GM12875 (cell line): ENCODE results near the gene LSM14A.

Experiments
- H3K4me3 ChIP-seq: one replicate; pipeline ENCODE4 v1.5.1; 2011; ENCODE audit warnings: low read depth, low read length, control low read depth
- TF ChIP-seq, protein P1 (sequence below): IDR thresholded peaks from 2 replicates; pipeline ENCODE4 v1.5.1; 2011; ENCODE audit warnings: low read depth, mild to moderate bottlenecking, control low read depth, inconsistent platforms, low read length, moderate library complexity, borderline replicate concordance; ENCODE audit not compliant: insufficient read depth

The LSM14A gene

DNA sequence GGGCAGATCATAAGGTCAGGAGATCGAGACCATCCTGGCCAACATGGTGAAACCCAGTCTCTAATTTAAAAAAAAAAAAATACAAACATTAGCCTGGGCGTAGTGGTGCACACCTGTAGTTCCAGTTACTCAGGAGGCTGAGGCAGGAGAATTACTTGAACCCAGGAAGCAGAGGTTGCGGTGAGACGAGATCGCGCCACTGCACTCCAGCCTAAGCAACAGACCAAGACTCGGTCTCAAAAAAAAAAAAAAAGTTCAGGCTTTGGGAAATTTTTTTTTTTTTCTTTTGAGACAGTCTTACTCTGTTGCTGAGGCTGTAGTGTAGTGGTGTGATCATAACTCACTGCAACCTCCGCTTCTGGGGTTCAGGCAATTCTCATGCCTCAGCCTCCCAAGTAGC lies 14.7 kb downstream of the LSM14A start:
- no peak overlapping the region for H3K4me3 ChIP-seq
- TF ChIP-seq, protein P1, sequence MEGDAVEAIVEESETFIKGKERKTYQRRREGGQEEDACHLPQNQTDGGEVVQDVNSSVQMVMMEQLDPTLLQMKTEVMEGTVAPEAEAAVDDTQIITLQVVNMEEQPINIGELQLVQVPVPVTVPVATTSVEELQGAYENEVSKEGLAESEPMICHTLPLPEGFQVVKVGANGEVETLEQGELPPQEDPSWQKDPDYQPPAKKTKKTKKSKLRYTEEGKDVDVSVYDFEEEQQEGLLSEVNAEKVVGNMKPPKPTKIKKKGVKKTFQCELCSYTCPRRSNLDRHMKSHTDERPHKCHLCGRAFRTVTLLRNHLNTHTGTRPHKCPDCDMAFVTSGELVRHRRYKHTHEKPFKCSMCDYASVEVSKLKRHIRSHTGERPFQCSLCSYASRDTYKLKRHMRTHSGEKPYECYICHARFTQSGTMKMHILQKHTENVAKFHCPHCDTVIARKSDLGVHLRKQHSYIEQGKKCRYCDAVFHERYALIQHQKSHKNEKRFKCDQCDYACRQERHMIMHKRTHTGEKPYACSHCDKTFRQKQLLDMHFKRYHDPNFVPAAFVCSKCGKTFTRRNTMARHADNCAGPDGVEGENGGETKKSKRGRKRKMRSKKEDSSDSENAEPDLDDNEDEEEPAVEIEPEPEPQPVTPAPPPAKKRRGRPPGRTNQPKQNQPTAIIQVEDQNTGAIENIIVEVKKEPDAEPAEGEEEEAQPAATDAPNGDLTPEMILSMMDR = no peak

DNA sequence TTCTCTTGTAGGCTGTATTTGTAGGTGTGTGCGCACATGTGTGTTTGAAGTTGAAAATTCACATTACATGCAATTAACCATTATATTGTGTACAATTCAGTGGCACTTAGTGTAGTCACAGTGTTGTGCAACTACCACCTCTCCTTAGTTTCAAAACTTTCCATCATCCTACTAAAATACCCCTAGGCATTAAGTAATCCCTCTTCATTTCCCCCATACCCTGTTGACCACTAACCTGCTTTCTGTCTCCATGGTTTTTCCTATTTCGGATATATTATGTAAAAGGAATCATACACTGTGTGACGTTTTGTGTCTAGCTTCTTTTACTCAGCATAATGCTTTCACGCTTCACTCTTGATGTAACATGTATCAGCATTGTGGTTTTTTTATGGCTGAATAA lies 16.1 kb downstream of the LSM14A start:
- TF ChIP-seq, protein P1 = no peak
- H3K4me3 ChIP-seq = no peak overlapping the region

DNA sequence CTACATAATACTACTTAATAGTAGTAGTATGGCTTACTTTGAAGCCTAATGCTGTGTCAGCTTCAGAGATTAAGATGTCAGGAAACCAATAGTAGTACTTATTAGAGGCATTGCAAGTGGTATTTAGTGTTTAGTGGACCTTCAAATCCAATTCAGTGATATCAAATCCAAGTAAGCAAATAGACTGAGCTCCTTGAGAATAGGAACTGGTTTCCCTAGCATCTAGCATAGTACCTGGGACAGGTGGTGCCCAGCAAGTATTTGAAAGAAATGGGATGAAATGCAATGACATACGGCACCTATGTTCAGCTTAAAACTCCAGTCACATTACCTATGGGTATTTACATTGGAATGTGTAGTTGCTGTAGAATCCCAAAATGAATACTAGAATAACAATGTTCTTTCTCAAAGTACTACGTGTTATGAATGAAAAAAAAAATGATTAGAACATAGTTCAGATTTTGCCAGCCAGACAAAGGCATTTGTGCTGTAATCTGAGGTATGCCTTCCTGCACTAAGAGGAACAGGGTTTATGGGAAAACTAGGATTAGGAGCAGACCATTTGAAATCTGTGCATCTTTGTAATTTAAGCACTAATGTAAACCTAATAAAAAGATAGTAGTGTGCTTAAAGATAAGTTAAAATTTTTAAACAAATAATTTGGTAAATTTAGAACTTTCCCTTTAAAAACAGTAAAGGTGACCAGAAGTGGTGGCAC lies 17.1 kb downstream of the LSM14A start:
- TF ChIP-seq, protein P1 = no peak
- no peak overlapping the region for H3K4me3 ChIP-seq

DNA sequence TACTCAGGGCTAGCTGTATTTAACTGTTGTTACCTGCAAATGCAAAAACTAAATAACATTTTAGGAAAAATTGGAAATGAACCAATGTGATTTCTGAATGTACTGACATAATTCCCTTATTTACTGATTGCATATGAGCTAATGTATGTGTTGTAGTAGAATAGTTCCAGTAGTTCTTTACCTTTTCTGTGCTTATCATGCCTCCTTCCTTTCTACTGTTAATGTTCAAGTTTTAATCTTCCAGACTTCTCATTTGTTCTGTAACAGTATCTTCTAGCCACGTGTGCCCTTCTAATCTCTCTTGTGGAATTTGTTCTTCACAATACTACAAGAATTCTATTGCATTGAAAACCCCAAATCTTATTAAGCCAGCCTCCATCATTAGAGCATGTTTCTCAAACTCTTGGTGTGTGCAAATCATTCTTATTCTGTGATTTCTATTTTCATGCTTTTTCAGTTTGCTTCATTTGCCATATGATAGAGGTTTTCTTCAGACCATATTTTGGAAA lies 17.7 kb downstream of the LSM14A start:
- TF ChIP-seq, protein P1 = no peak
- H3K4me3 ChIP-seq = no peak overlapping the region

DNA sequence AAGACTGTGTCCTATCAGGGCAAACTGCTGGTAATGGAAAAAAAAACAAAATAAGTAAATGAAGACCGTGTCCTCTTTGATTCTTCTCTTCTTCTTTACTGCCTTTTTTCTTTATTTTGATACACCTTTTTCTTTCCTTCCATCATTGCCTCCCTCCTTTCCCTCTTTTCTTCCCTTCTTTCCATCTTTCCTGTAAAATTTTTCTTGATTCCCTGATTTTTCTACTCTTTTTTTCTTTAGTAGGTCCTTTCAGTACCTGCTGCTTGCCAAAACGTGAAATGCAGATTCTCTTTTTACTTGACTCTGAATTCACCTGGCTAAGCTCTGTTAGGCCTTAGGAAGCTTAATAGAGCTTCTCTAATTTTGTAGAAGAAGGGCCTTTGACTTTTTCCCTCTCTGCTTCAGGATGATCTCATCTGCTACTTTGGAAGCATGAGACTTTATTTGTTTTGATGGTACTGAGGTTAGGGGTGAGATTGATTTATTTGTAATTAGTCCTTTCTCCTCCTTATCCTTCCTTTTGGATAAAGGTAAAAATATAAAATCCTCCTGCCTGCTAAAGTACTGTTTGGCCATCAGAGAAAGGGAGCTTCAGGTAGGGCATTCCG lies 19.2 kb downstream of the LSM14A start:
- H3K4me3 ChIP-seq = no peak overlapping the region
- TF ChIP-seq, protein P1 = no peak

DNA sequence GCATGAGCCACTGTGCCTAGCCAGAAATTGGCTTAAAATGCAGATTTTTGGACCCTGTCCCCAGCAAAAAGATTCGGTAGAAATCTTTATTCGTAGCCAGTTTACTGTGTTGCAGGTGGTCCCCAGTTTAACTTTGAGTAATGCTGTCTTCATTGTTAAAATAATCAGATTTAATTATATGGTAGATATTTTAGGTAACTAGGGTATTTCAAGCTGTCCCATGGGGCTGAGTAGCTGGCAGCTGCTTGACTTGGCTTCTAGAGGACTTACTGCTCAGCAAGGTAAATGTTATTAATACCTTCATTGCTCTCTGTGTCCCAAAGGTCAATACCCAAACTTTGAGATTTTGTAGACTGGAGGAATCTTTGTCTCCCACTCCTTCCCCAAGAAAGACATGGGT lies 21.1 kb downstream of the LSM14A start:
- no peak overlapping the region for H3K4me3 ChIP-seq
- TF ChIP-seq, protein P1 = no peak

DNA sequence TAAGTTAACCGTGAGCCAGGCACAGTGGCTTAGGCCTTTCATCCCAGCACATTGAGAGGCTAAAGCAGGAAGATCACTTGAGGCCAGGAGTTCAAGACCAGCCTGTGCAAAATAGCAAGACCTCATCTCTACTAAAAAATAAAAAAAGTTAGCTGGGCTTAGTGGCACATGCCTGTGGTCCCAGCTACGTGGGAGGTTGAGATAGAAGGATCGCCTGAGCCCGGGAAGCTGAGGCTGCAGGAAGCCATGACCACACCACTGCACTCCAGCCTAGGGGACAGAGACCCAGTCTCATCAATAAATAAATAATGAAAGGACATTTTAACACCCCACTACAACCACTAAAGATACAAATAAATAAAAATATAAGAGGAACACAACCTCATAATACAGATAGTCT lies 21.6 kb downstream of the LSM14A start:
- H3K4me3 ChIP-seq = no peak overlapping the region
- TF ChIP-seq, protein P1 = no peak
